Transverse colon (tissue), 4 donors: ENCODE results near the gene LMX1B. TPM values are rescaled to one million over a fixed set of nuclear protein-coding genes. Genes with fewer than 3 reads are reported as not detected.
A peak's percentile ranks its signal among the peaks of the same experiment; 100 is the strongest.

Source experiments
- DNase-seq: peaks from one replicate; pipeline ENCODE4 v3.0.0-alpha.2; 2019
- H3K27ac ChIP-seq, 4 donors: fragments of 200-600 bp; sonication (generic); 2 replicates each; pipeline ENCODE4 v1.5.1; 2016 to 2018; ENCODE audit warnings: inconsistent platforms in 4 of 4
- H3K27me3 ChIP-seq: fragments of 200-600 bp; sonication (generic); 2 replicates; pipeline ENCODE4 v1.5.1; 2017; ENCODE audit warnings: inconsistent platforms
- H3K36me3 ChIP-seq, 4 donors: fragments of 200-600 bp; sonication (generic); 2 replicates each; pipeline ENCODE4 v1.5.1; 2017 to 2019; ENCODE audit warnings: inconsistent platforms in 4 of 4
- H3K4me1 ChIP-seq, 4 donors: fragments of 200-600 bp; sonication (generic); 2 replicates each; pipeline ENCODE4 v1.5.1; 2017 to 2020; ENCODE audit warnings: inconsistent platforms in 4 of 4
- H3K4me3 ChIP-seq, 4 donors: fragments of 200-600 bp; sonication (generic); 1 replicate in 1 of 4; 2 replicates in 3 of 4; pipeline versions ENCODE4 v1.5.1 to v1.6.1; 2017 to 2019; ENCODE audit warnings: inconsistent platforms in 4 of 4
- H3K9me3 ChIP-seq, 2 donors: fragments of 200-600 bp; sonication (generic); 2 replicates each; pipeline ENCODE4 v1.5.1; 2017 to 2019; ENCODE audit warnings: inconsistent platforms in 2 of 2
- EP300 ChIP-seq: sonication (generic); formaldehyde crosslinking; IDR thresholded peaks from one replicate; pipeline ENCODE4 v1.6.1; 2017; ENCODE audit warnings: antibody characterized with exemption, low read depth
- POLR2A ChIP-seq: fragments of 450-650 bp; IDR thresholded peaks from one replicate; pipeline ENCODE4 v1.6.1; 2016; ENCODE audit warnings: antibody characterized with exemption, mild to moderate bottlenecking, moderate library complexity
- POLR2AphosphoS5 ChIP-seq, 3 donors: sonication (generic); formaldehyde crosslinking; IDR thresholded peaks; one replicate each; pipeline ENCODE4 v1.6.1; 2016; ENCODE audit warnings: antibody characterized with exemption in 3 of 3
- WGBS, 2 donors: methylation state at CpG; one replicate each; pipeline ENCODE4 v1.1.5; 2018; ENCODE audit warnings: low coverage in 1 of 2; 5-methylcytosine and 5-hydroxymethylcytosine counted together
- in situ Hi-C, 4 donors: fragments of 200-750 bp; cut with MboI; loops; one replicate each; pipeline versions ENCODE4 v1.15.0 to v1.15.1; 2017; ENCODE audit warnings: low sequenced_read_pairs in 3 of 4, low pct_ligation_motif_present in 1 of 4, low pct_unique_long_range_greater_than_20kb in 1 of 4
- intact Hi-C: fragments of 100-400 bp; cut with DNase I; formaldehyde crosslinking; loops from one replicate; pipeline ENCODE4 v1.15.1; 2023; ENCODE audit warnings: low total_unique reads
- total RNA-seq, 4 donors: library from RNA; depleted of rRNA; stranded (reverse); fragments of >200 nt; gene quantifications; one replicate each; pipeline ENCODE4 v1.1.0, GENCODE V29; 2016
- TF ChIP-seq, protein P1 (sequence below), 5 experiments: fragments of 200-600 bp in 3 of 5; fragments of 450-650 bp in 2 of 5; sonication (generic) in 3 of 5; IDR thresholded peaks; 1 replicate in 2 of 5; 2 replicates in 3 of 5; pipeline ENCODE4 v1.5.1; 2016 to 2017; ENCODE audit warnings: antibody characterized with exemption in 5 of 5, inconsistent platforms in 3 of 5, mild to moderate bottlenecking in 2 of 5, moderate library complexity in 1 of 5

LMX1B gene
- total RNA-seq, 4 donors from 2014 or later = 0.64 TPM; not detected in 3

- TF ChIP-seq, protein P1, sequence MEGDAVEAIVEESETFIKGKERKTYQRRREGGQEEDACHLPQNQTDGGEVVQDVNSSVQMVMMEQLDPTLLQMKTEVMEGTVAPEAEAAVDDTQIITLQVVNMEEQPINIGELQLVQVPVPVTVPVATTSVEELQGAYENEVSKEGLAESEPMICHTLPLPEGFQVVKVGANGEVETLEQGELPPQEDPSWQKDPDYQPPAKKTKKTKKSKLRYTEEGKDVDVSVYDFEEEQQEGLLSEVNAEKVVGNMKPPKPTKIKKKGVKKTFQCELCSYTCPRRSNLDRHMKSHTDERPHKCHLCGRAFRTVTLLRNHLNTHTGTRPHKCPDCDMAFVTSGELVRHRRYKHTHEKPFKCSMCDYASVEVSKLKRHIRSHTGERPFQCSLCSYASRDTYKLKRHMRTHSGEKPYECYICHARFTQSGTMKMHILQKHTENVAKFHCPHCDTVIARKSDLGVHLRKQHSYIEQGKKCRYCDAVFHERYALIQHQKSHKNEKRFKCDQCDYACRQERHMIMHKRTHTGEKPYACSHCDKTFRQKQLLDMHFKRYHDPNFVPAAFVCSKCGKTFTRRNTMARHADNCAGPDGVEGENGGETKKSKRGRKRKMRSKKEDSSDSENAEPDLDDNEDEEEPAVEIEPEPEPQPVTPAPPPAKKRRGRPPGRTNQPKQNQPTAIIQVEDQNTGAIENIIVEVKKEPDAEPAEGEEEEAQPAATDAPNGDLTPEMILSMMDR (IDR thresholded peaks at IDR 0.05) = no peak
- TF ChIP-seq POLR2A (no peak), POLR2AphosphoS5 (IDR thresholded peaks at IDR 0.05) (no peak), EP300 (no peak)
- intact Hi-C loops = no loop called here
- Histone ChIP-seq H3K27me3 (peaks cover 96% of the 10 kb centered on the region), H3K36me3 (no peaks in the 10 kb centered on the region), H3K4me3 (no peak overlapping the region), H3K27ac (no peak overlapping the region), H3K4me1 (peaks cover 0 to 2% (median 0%) of the 10 kb centered on the region in 4 donors), H3K9me3 (no peaks in the 10 kb centered on the region)
- in situ Hi-C loops = no loop called here
- DNase-seq = no peak
- WGBS, 2 donors = 32 to 63% methylated on average over 5 to 24 of the region's 24 CpGs
Observed at GRCh38 chr9:126682113-126682810, 68.5 kb downstream of the LMX1B start.

GRCh38 chr9:126682928-126683697 lies 69.4 kb downstream of the LMX1B start:
- Histone ChIP-seq H3K36me3 (no peaks in the 10 kb centered on the region), H3K9me3 (no peaks in the 10 kb centered on the region), H3K27ac (no peak overlapping the region), H3K4me3 (peak overlapping the region in 2 of 4 donors; percentile 18 to 23), H3K4me1 (peaks cover 0 to 2% (median 0%) of the 10 kb centered on the region in 4 donors), H3K27me3 (peaks cover 96% of the 10 kb centered on the region)
- WGBS, 2 donors = 5% methylated on average over 36 of the region's 69 CpGs; no CpG with 5 or more reads in 1 of the 2 donors
- intact Hi-C loops (no loop called here), in situ Hi-C loops (no loop called here)
- no peak for DNase-seq
- TF ChIP-seq, protein P1 (IDR thresholded peaks at IDR 0.05) = no peak
- no peak for TF ChIP-seq EP300
- no peak for TF ChIP-seq POLR2A
- no peak for TF ChIP-seq POLR2AphosphoS5 (IDR thresholded peaks at IDR 0.05)

DNA sequence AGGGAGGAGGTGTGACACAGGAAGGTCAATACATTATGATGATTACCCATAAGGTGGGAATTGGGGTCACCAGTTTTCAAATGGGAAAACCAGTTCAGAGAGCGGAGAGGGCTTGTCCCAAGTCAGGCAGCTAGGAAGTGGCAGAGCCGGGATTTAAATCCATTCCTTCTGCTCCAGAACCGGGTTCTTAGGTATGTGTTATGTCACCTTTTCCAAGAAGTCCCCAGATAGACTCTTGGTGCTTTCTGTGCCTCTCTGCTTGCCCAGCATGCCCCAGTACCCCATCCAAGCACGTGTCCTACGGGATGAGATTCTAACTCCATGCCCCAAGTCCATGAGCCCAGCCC lies 69.9 kb downstream of the LMX1B start:
- Histone ChIP-seq H3K27ac (no peak overlapping the region), H3K4me3 (no peak overlapping the region), H3K9me3 (no peaks in the 10 kb centered on the region), H3K4me1 (peaks cover 0 to 2% (median 0%) of the 10 kb centered on the region in 4 donors), H3K27me3 (peaks cover 96% of the 10 kb centered on the region), H3K36me3 (no peaks in the 10 kb centered on the region)
- no peak for DNase-seq
- intact Hi-C loops (no loop called here), in situ Hi-C loops (no loop called here)
- 68 to 90% methylated on average over 2 to 5 of the region's 5 CpGs for WGBS, 2 donors
- TF ChIP-seq EP300 (no peak), POLR2AphosphoS5 (IDR thresholded peaks at IDR 0.05) (no peak)

- intact Hi-C loops (no loop called here), in situ Hi-C loops (no loop called here)
- no peak for TF ChIP-seq POLR2AphosphoS5 (IDR thresholded peaks at IDR 0.05)
- TF ChIP-seq, protein P1 (IDR thresholded peaks at IDR 0.05) = no peak
- no peak for TF ChIP-seq EP300
- no peak for TF ChIP-seq POLR2A
- H3K9me3 ChIP-seq = no peaks in the 10 kb centered on the region
- WGBS, 2 donors = 40% methylated on average over 2 of the region's 3 CpGs; no CpG with 5 or more reads in 1 of the 2 donors
- no peak for DNase-seq
- H3K4me1 ChIP-seq = peaks cover 0 to 2% (median 0%) of the 10 kb centered on the region in 4 donors
- no peaks in the 10 kb centered on the region for H3K36me3 ChIP-seq
- peaks cover 99% of the 10 kb centered on the region for H3K27me3 ChIP-seq
- H3K4me3 ChIP-seq = no peak overlapping the region
- no peak overlapping the region for H3K27ac ChIP-seq
Observed at GRCh38 chr9:126684345-126684744, 70.6 kb downstream of the LMX1B start.
